SKM-1 treated with dmso at 0.1 percent for 144 hours (cell line): ENCODE results near the gene CRAT.

Source experiments
- DNase-seq: peaks from one replicate; lab custom pipeline; 2025; ENCODE audit not compliant: unreplicated experiment; lab: John Stamatoyannopoulos, UW

The CRAT gene

DNA sequence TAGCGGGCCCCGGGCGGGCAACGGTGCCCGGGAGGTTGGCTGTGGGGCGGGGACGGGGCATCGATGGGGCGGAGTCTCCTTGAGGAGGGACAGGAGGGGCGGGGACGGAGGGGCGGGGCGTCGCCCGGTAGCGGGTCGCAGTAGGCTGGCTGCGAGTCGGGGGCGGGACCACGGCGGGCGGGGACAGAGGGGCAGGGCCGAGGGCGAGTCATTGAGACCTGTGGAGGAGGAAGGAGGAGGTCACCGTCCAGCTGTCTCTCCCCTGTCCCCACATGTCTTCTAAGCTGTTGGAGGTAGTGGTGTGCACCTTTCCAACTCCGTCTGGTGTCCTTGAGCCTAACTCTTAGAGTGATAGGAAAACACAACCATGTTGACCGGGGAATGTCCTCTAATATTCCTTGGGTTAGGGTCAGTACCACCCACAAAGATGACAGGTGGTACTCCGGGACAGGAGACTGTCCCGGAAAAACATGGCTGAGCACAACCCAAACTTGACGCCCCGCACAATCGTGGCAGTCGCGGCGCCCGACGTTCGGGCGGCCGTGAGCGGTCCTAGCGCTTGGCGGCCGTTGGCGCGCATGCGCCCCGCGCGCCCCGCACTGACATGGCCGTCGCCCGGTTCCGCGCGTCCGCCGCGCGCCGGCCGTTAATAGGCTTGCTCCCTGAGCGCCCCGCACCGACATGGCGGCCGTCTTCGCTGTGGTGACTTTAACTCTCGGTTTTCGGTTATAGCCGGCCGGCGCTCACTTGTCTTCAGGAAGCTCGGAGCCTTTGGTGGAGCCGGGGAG, at the start of gene CRAT, which contains the start of gene PTPA:
Gene CRAT (minus strand): TSS at position 54 of the 788 bp plus-strand sequence. CDS start 284 bp downstream, outside the sequence.
Gene PTPA (plus strand): TSS at position 676 of the 788 bp plus-strand sequence. CDS start 186 bp downstream, outside the sequence.
- peak; percentile 87 for DNase-seq

DNA sequence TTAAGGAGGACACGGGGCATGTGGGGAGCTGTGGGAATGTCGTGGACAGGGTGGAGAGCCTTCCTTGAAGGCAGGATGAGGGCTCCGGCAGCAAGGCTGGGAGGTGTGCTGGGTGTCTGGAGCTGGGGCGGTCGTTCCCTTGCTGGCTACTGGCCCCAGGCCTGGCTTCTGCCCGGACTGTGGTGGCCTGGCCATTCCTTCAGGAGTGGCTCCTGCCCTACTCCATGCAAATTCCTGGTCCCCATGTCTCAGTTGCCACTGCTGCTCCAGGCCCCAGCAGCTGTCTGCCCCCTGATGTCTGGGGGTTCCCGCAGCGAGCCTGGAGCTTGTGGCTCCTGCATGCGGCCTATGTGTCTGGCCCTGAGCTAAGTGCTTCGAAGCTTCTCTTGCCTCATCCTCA, 45.6 kb upstream of the CRAT start:
- no peak for DNase-seq

DNA sequence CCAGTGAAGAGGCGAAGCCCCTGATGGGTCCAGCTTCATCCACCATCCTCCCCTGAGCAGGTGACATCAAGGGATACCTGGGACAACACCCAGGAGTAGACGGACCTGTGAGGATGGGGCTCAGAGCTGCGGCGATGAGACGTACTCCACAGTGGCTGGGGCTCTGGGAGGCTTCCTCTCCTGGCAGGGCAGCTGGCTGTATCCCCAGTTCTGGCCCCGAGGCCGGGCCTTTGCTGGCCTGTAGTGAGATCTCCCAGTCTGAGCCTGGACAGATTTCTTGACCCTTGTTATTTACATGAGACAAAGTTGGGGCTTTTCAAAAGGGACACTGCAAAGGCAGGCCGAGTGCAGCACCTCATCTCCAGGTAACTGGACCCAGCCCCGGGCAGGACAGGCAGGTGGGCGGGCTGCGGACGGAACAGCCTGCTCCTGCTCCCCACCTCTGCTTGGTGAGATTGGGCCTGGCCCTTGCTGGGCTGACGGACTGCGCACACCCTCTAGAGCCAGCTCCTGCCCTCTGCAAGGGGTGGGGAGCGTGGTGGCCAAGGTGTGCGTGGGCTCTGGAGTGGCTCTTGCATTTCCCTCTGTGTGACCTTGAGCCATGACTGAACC, 44.4 kb upstream of the CRAT start:
- no peak for DNase-seq

DNA sequence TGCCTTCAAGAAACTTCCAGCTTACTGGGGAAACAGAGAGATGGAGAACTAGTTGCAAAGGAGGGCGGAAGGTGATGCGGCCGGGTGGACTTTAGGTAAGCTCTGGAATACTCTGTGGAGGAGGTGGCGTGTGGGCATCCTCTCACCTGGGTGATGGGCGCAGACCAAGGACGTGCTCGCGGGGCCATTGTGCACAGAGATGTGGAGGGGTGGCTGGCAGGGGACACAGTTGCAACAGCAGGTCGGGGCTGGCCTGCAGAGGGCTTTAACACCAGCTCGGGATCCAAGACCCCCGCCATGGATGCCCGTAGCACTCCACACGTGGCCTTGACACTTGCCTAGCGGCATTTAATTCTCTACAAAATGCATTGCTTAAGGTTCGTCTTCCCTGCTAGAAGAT, 40.9 kb upstream of the CRAT start:
- DNase-seq: no peak

DNA sequence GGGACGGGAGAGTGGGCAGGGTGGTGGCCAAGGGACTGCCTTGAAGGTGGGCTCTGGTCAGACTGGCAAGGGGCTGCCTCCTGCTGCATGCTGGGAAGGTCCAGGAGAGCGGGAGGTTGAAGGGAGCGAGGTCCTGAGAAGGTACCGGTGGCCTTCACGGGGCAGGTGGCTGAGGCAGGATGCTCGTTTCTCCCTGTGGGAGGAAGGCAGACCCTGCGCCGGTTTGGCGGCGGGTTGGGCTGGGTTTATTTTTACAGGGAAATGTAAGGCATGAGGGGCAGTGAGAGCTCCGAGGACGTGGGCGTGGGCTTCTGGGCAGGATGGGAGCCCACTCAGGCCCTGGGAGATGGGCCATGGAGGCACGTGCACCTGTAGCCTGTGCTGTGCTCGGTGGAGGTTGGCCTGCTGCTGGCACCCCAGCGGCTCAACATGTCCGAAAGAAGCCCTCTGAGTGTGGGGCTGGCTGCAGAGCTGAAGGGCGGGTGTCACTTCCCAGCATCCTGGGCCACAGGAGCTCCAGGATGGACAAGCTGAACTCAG, 40.1 kb upstream of the CRAT start:
- no peak for DNase-seq

DNA sequence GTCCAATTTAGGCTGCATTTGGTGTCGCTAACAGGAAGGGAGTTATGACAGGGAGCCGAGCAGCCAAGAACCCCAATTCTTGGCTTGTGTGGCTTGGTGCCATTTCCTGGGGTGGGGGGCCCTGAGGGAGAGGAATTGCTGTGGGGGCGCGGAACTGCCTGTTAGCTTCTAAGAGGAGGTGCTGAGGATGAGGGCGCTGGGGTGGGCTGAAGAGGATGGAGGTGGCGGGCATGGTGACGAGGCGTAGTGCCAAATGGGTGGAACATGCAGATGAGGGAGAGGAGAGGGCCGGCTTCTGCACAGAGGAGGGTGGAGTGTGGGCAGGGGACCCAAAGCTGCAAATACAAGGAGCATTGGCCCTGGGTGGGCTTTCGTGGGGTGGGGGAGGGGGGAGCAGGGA, 39.5 kb upstream of the CRAT start:
- DNase-seq: no peak

DNA sequence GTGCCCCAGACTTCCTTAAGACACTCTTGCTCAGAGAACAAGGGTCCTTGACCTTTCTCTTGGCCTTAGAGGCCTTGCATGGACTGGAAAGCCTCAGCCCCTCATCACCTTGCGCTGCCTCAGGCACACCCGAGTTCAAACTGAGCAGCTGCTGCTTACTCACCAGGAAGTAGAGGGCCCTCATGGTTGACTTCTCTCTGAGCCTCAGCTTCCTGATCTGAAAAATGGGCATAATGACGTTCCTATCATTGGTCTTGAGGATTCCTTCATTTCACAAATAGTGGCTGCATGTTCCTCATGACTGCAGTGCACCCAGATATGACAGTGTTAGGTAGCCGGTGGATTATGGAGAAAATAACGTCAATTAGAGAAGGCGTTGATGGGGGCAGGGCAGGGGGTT, 38.8 kb upstream of the CRAT start:
- no peak for DNase-seq

DNA sequence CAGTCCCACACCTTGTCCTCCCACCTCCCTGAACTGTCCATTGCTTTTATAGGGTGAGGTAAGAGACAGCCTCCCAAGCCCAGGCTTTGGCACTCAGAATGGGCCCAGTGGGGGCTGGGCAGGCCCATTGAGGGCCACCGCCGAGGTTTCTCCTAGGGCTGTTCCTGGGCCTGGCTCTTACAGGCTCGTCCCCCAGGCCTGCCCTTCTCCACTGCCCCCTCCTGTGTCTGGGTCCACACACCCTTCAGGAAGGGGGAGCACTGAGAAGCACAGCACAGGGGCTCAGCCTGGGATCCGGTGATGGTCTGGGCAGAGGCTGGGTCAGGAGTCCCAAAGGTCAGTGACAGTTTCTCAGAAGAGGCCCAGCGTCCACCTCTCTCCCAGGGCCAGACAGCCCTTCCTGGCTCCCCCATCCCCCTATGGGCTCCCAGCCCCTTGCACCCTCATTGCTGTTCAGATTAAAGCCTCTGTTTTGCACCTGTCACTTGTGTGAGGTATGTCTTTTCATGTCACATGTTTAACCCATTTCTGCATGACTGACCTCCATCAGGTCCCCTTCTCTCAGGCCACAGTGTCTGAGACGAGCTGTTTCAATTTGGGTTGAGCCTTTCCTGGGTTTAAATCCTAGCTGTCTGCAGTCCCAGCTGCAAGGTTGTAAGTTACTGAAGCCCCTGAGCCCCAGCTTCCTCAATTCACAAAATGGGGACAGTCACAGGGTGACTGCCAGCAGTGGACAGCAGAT, 38.0 kb upstream of the CRAT start:
- DNase-seq: no peak

DNA sequence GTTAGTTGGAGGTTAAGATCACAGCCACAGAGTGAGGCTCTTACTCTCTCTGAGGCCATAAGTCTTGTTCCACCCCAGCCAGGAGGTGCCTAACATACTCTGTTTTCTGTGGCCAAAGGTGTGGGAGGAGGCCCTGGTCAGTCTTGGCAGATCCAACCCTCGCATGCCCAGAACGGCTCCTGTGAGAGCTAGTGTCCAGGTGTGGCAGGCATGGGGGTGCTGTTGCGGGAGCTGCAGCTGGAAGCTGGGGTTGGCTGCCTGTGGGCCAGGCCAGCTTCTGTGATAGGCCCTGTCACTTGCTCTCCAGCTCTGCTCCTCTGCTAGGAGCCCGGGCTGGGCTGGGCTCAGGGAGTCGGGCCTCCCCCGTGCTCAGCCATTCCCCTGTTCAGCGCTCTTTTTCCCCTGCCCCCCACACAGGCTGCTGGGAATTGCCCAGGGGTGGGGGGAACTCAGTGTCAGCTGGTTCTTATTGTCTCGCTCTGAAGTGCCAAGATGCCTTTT, 35.9 kb upstream of the CRAT start:
- no peak for DNase-seq

DNA sequence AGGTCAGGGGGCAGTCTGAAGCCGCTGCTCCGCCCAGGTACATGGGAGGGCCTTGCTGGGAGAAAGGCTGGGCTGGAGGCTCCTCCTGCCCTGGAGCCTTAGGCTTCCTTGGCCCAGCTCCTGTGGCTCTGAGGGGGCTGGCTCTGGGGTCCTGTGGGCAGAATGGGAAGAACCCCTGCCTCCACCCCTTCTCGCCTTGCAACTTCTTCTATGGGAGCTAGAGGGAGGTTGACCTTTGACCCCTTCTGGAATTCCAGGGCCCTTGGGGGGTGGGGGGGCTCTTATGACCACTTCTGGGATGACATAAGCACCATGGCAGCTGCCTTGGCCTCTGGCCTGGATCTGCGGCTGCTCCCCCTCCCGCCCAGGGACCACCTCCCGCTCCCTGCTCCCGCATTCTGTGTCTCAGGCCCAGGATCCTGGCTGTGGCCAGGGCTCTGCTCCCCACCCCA, 35.3 kb upstream of the CRAT start:
- no peak for DNase-seq

DNA sequence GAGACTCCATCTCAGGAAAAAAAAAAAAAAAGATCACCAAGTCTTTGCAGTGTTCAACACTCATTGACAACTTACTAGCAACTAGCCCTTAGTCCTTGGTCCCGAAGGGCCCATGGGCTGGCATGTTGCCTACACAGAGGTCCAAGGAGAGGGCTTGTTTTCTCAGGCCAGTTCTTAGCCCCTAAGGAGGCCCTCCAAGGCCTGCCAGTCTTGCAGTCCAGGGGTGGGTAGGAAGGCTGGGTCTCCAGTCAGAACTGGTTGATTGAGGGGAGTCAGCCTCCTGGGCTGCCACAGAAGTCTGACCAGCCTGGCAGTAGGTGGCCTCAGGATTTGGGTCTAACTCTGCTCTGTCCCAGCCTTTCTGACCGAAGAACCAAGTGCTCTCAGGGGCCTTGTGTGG, 34.7 kb upstream of the CRAT start:
- DNase-seq: no peak

DNA sequence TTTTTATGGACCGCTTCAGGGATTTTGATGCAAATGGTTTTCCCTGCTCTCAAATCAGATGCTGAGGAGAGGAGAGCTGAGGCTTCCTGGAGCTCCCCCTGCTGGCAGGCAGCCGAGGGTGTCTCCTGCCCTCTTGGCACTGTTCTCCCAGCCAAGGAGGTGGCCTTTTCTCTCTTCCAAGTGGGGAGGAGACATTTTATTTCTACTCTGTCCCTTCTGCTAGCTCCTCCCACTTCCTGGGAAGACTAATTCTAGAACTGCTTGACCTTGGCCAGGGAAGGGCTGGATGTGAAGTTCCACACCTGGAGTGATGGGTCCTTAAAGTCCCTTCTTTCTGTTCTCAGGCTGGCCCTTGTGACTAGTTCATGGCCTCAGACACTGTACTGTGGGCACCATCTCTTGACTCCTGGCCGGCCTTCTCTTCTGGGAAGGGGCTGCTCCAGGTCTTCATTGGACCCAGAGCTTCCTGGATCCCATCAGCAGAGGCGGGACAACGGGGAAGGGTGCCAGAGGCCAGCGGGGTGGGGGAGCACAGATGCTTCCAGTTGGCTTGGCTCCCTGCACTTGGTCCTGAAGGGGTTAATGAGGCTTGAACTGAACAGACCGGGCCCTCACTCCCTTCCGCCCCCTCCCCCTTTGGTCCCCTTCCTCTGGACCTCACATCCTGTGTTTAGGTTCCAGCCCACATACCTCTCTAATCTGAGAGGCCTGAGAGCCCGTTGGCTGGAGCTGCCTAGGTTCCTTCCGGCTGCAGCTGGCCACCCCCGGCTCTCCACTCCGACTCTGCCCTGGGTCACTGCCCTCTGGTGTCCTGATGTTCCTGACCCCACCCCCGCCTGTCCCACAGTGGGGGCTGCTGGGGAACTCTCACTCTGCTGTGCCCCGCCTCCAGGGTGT, 32.7 kb upstream of the CRAT start:
- DNase-seq: peak; percentile 57

DNA sequence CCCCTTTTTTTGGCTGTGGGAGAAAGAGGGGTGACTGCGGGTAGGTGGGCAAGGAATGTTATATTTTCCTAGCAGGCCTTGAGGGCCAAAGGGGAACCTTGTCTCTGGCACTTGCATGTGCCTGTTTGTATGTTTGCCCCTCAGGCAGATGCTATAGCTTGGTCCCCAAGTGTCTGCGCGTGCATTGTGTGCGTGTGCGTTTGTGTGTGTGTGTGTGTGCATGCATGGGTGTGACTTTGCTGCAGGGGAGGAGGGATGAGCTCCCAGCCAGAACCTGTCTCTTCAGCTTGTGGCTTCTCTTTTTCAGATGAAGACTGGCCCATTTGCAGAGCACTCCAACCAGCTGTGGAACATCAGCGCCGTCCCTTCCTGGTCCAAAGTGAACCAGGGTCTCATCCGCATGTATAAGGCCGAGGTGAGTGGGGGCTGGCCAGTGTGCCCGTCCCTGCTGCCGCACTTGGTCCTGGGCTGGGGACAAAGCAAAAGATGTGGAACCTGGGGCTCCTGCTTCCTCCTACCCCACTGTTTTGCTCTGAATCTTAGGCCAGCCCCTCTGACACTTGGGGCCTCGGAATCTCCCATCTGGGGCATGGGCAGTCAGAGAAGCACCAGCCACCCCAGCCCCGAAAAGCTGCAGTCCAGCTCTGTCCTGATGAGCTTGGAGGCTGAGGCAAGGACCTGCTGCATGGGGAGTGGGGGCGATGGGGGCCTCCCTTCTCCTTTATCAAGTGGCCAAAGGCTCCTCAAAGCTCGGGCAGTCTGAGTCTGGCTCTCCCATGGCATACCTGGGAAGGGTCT, 31.7 kb upstream of the CRAT start:
- DNase-seq: no peak

DNA sequence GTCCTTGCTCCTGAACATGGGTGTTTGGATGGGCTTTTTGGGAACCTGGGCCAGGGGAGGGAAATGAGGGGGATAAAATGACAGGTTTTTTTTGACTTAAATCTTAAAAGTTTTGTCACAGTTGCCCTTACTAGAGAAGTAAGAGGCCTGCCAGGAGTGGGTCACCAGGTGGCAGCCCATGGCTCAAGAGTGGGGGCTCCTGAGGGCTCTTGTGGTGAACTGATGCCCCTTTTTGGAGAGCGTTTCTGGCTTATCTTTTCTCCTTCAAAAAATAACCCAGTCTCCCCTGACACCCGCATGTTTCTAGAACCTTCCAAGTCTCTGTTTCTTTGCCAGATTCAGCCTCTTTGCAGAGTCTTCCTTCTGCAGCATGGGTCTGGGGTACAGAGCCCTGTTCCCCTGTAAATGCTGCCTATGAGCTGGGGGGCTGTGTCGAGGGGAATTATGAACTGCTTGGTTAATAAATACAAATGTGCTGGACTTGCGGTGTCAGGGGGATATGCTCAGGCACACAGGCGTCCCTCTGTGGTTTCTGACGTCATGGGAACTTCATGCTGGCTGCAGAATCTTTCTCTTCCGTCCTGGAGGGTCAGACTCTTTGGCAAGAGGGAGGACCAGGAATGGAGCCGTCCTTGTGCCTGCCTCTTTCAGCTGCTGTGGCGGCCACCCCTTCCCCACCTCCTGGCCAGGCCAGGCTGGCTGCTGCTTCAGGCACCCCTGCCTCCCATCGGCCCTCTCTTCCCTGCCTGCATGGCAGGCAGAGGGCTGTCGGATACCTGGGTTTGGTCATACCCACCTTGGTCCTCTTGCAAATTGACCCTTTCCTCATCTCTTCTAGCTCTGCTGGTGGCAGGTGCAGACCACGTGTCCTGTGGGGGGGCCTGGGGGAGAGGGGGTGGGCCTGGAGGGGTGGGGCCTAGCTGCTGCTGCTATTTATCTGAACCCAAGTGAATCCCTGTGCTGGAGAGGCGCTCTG, 30.8 kb upstream of the CRAT start:
- DNase-seq: peak; percentile 16

DNA sequence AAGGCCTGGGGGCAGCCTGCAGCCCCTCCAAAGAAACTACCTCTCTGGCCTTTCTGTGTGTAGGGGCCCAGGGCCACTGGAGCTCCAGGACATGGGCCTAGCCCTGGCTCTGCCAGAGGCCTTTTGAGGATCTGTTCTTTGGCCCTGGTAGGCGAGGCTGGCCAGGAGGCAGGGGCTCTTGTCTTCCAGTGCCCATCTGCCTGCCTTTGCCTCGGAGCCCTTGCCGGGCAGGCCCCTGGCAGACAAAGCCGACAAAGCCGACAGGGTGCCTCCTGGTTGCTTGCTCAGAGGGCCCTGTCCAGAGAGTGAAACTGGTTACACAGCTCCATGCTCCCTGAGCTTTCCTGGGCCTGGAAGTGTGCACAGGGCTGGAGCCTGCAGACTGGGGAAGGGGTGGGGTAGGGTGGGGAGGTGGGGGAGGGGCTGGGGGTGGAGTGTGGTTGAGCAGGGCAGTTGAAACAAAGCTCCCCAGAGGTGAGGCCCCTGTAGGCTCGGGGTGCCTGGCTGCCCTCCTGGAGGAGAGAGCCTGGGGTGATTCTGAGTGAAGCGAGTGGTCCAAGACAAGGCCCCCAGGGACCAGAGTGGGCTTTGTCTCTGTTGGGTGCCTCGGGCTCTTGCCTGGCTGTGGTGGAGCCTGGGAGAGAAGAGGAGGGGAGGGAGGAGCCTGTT, 29.9 kb upstream of the CRAT start:
- DNase-seq: no peak

DNA sequence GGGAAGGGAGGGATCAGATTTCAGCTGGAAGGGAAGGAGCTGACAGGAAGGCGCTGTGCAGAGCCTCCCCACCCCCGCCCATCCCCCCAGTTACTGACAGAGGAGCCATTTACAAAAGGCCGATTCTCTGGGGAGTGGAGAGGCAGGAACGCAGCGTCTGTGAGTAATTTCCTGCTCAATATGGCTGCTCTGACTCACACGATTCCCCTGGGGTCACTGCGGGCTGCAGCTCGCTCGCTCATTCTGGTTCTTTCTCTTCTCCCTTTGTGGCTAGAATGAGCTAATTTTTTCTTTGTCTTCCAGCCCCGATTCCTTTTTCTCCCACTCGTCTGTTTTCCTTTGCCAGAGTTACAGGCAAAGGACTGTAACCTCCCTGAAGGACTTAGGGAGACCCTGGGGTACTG, 29.4 kb upstream of the CRAT start:
- DNase-seq: peak; percentile 84

DNA sequence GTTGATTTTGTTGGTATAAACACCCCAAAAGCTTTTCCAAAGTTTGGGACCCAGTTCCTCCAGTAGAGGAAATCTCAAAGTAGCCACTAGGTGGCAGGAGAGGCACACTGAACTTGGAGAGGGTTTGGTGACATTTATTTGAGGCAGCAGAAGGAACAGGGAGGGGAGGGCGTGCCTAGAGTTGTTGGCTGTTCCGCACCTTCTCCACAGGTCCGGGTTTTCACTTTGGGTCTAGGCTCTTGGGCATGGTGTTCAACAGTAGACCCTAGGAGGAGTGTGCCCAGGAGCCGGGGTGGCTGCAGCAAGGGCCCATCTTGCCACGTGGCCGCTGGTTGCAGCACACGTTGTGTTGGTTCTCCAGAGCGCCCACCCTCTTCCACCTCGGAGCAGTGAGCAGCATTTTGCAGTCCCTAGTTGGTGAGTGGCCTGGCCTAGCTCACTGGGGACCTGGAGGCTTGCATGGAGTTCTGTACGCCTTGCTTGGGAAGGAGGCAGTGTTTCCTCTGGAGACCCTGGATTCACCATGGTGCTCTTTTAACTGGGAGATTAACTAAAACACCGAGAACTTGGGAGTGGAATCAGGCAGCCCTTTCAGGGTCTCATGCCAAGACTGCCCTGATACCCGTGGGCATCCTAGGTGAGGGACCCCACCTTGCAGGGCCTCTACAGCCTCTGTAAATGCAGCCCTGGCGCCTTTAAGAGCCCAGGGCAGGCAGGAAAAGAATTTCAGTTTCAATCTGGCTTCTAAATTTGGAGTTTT, 28.8 kb upstream of the CRAT start:
- peak; percentile 79 for DNase-seq
